Keratinocyte (primary cell): ENCODE measurements around the gene TRAFD1. TPM values are rescaled to one million over a fixed set of nuclear protein-coding genes. Genes with fewer than 3 reads are reported as not detected.

Source experiments
- DNase-seq: peaks from one replicate; pipeline ENCODE4 v3.0.0-alpha.2; 2011; ENCODE audit warnings: low read depth, missing footprints, low spot score
- FAIRE-seq: peaks from 2 replicates; lab custom pipeline; 2011; peaks lifted over from hg19 to GRCh38; lab: Jason Lieb, UNC
- H2AFZ ChIP-seq: 2 replicates; pipeline ENCODE4 v1.6.0; 2012; ENCODE audit warnings: low read length, control low read depth, inconsistent platforms; ENCODE audit not compliant: control insufficient read depth
- H3K27ac ChIP-seq: 2 replicates; pipeline ENCODE4 v1.5.1; 2011; ENCODE audit warnings: low read length; ENCODE audit not compliant: control insufficient read depth, insufficient read depth
- H3K27me3 ChIP-seq: 3 replicates; pipeline ENCODE4 v1.6.0; 2011; ENCODE audit warnings: low read length; ENCODE audit not compliant: control insufficient read depth, insufficient read depth; ENCODE audit errors: extremely low read depth
- H3K36me3 ChIP-seq, 2 experiments: 2 replicates in 1 of 2; 3 replicates in 1 of 2; pipeline ENCODE4 v1.5.1; 2011; ENCODE audit warnings: low read length in 2 of 2, mild to moderate bottlenecking in 1 of 2; ENCODE audit not compliant: control insufficient read depth in 2 of 2, insufficient read depth in 2 of 2; ENCODE audit errors: extremely low read depth in 1 of 2
- H3K4me1 ChIP-seq: 3 replicates; pipeline ENCODE4 v1.5.1; 2011; ENCODE audit warnings: low read length; ENCODE audit not compliant: control insufficient read depth, insufficient read depth; ENCODE audit errors: extremely low read depth
- H3K4me2 ChIP-seq: 3 replicates; pipeline ENCODE4 v1.6.0; 2011; ENCODE audit warnings: low read depth, low read length; ENCODE audit not compliant: control insufficient read depth, insufficient read depth; ENCODE audit errors: extremely low read depth
- H3K4me3 ChIP-seq, 3 experiments: fragments of 200-600 bp in 1 of 3; sonication (generic) in 1 of 3; 2 replicates in 2 of 3; 3 replicates in 1 of 3; pipeline ENCODE4 v1.5.1; 2011 to 2016; ENCODE audit warnings: low read length in 3 of 3, mild to moderate bottlenecking in 3 of 3, control low read depth in 2 of 3, inconsistent platforms in 1 of 3, low read depth in 1 of 3, mixed read lengths in 1 of 3, mixed run types in 1 of 3, moderate library complexity in 1 of 3; ENCODE audit not compliant: control insufficient read depth in 2 of 3, insufficient read depth in 2 of 3; ENCODE audit errors: extremely low read depth in 1 of 3
- H3K79me2 ChIP-seq: 2 replicates; pipeline ENCODE4 v1.6.0; 2012; ENCODE audit warnings: low read length; ENCODE audit not compliant: control insufficient read depth, insufficient read depth
- H3K9ac ChIP-seq: 3 replicates; pipeline ENCODE4 v1.6.0; 2011; ENCODE audit warnings: low read length; ENCODE audit not compliant: control insufficient read depth, insufficient read depth; ENCODE audit errors: extremely low read depth
- H3K9me1 ChIP-seq: 3 replicates; pipeline ENCODE4 v1.6.0; 2011; ENCODE audit warnings: low read length; ENCODE audit not compliant: control insufficient read depth, insufficient read depth; ENCODE audit errors: extremely low read depth
- H3K9me3 ChIP-seq: 2 replicates; pipeline ENCODE4 v1.5.1; 2012; ENCODE audit warnings: low read depth, low read length; ENCODE audit not compliant: control insufficient read depth
- H4K20me1 ChIP-seq: 3 replicates; pipeline ENCODE4 v1.6.0; 2011; ENCODE audit warnings: low read length; ENCODE audit not compliant: control insufficient read depth, insufficient read depth; ENCODE audit errors: extremely low read depth
- EZH2 ChIP-seq: IDR thresholded peaks from one replicate; pipeline ENCODE4 v1.6.1; 2012; ENCODE audit warnings: inconsistent platforms, mild to moderate bottlenecking, low read length, moderate library complexity
- dilution Hi-C: fragments of 300-500 bp; cut with MboI; formaldehyde crosslinking; loops from one replicate; pipeline ENCODE4 v1.7.0; 2020; ENCODE audit warnings: low sequenced_read_pairs; ENCODE audit not compliant: extremely low pct_ligation_motif_present
- polyA plus RNA-seq, 5 experiments: library from polyadenylated mRNA; depleted of rRNA in 3 of 5; stranded (reverse) in 3 of 5; stranded (forward) in 1 of 5; unstranded in 1 of 5; fragments of >200 nt; gene quantifications; 1 replicate in 1 of 5; 2 replicates in 3 of 5; 3 replicates in 1 of 5; pipeline versions ENCODE4 v1.2.1 to v1.2.3, GENCODE V29; 2011 to 2012; ENCODE audit warnings: missing spikeins in 2 of 5, low read depth in 1 of 5, low replicate concordance in 1 of 5
- TF ChIP-seq, protein P1 (sequence below), 3 experiments: IDR thresholded peaks in 1 of 3; conservative IDR thresholded peaks in 1 of 3; optimal IDR thresholded peaks in 1 of 3; 2 replicates in 2 of 3; 3 replicates in 1 of 3; pipeline versions ENCODE3 to v1.5.1; 2011; ENCODE audit warnings: low read length in 3 of 3, mild to moderate bottlenecking in 3 of 3, moderate library complexity in 2 of 3, control low read depth in 1 of 3, inconsistent platforms in 1 of 3; ENCODE audit not compliant: insufficient read depth in 2 of 3; ENCODE audit errors: extremely low read depth in 1 of 3

TRAFD1 gene
- polyA plus RNA-seq, 1 donor (not counting 4 experiments of a cell fraction or from before 2014, with no cell fraction given), result 25.6 TPM

- no peaks in the 10 kb centered on the region for H3K9me1 ChIP-seq
- no peaks in the 10 kb centered on the region for H3K9me3 ChIP-seq
- H2AFZ ChIP-seq, result no peak overlapping the region
- no peak for DNase-seq
- peaks cover 0 to 21% of the 10 kb centered on the region in 2 experiments for H3K36me3 ChIP-seq
- no peak overlapping the region for H3K4me2 ChIP-seq
- FAIRE-seq, result no peak
- H3K27me3 ChIP-seq, result no peaks in the 10 kb centered on the region
- H3K27ac ChIP-seq, result no peak overlapping the region
- H3K79me2 ChIP-seq, result no peaks in the 10 kb centered on the region
- dilution Hi-C loops, result no loop called here
- H3K4me1 ChIP-seq, result peaks cover 6% of the 10 kb centered on the region
- H4K20me1 ChIP-seq, result no peaks in the 10 kb centered on the region
- no peak overlapping the region for H3K4me3 ChIP-seq
- TF ChIP-seq, protein P1, sequence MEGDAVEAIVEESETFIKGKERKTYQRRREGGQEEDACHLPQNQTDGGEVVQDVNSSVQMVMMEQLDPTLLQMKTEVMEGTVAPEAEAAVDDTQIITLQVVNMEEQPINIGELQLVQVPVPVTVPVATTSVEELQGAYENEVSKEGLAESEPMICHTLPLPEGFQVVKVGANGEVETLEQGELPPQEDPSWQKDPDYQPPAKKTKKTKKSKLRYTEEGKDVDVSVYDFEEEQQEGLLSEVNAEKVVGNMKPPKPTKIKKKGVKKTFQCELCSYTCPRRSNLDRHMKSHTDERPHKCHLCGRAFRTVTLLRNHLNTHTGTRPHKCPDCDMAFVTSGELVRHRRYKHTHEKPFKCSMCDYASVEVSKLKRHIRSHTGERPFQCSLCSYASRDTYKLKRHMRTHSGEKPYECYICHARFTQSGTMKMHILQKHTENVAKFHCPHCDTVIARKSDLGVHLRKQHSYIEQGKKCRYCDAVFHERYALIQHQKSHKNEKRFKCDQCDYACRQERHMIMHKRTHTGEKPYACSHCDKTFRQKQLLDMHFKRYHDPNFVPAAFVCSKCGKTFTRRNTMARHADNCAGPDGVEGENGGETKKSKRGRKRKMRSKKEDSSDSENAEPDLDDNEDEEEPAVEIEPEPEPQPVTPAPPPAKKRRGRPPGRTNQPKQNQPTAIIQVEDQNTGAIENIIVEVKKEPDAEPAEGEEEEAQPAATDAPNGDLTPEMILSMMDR (optimal IDR thresholded peaks at IDR 0.05 in 1 of 3, IDR thresholded peaks at IDR 0.05 in 1 of 3, conservative IDR thresholded peaks at IDR 0.05 in 1 of 3; ENCODE audit: extremely low read depth in 1 of 3, insufficient read depth in 2 of 3, low read length in 3 of 3), result no peak
- no peak for TF ChIP-seq EZH2
- H3K9ac ChIP-seq, result no peak overlapping the region
Observed at GRCh38 chr12:112182499-112182898, 57.1 kb downstream of the TRAFD1 start.

DNA sequence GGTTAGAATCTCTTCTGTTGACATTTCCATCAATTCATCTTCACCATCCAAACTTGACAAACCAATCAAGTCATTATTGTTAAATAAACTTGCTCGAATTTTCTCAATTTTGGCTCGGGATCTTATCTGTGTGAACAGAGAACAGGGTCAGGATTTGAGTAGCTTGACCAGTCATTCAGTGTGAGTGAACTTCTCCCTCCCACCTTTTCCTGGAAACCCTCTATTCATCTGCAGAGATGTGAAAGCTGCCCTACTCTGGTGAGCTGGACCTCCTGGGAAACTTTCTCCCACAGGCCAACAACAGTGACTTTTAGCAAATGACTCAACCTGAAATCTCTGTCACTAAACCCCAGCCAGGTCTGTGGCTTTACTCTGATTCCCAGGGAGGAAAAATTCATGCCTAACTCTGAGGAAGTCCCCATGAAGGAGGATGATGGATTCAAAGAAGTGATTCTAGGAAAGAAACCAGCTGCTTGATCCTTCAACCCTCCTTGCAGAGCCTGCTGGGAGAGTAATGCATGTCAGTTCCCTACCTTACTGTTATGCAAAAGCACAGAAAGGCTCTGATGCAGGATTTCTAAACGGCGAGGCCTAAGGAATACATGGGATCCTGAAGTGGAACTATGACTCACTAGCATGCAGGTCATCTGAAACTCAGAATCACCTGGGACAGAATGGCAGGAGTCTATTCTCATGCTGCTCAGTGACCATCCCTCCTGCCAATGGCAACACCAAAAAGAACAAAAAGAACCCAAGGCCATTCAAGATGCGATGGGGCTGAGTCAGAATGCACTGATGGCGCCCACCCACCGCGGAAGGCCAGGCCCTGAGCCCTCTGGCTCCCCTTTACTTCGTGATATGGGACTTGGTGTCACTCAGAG lies 58.0 kb downstream of the TRAFD1 start:
- Histone ChIP-seq H3K27me3 (no peaks in the 10 kb centered on the region), H3K4me3 (no peak overlapping the region), H3K4me2 (no peak overlapping the region), H3K9me3 (no peaks in the 10 kb centered on the region), H4K20me1 (no peaks in the 10 kb centered on the region), H3K9ac (no peak overlapping the region), H3K36me3 (peaks cover 0 to 20% of the 10 kb centered on the region in 2 experiments), H2AFZ (no peak overlapping the region), H3K79me2 (no peaks in the 10 kb centered on the region), H3K4me1 (peaks cover 6% of the 10 kb centered on the region), H3K9me1 (no peaks in the 10 kb centered on the region), H3K27ac (no peak overlapping the region)
- DNase-seq (no peak), FAIRE-seq (no peak)
- TF ChIP-seq, protein P1 (optimal IDR thresholded peaks at IDR 0.05 in 1 of 3, IDR thresholded peaks at IDR 0.05 in 1 of 3, conservative IDR thresholded peaks at IDR 0.05 in 1 of 3; ENCODE audit: extremely low read depth in 1 of 3, insufficient read depth in 2 of 3, low read length in 3 of 3), result no peak
- no peak for TF ChIP-seq EZH2
- dilution Hi-C loops, result no loop called here
